ENCODE measurements around the gene GBX2. TPM values are rescaled to one million over a fixed set of nuclear protein-coding genes. Genes with fewer than 3 reads are reported as not detected.

The GBX2 gene
- total and polyA plus RNA-seq, 2 of the 13 experiments (the other 11 are each of a cell fraction or from before 2014, with no cell fraction given) = not detected

GRCh38 chr2:236175548-236176150 lies 7.5 kb upstream of the GBX2 start:
- no TSS peak for BruUV-seq (replicated peaks)
- Histone ChIP-seq H3K9me3 (ENCODE audit: low read length) (no peaks in the 10 kb centered on the region), H3K79me2 (ENCODE audit: insufficient read depth, low read length) (no peaks in the 10 kb centered on the region), H4K20me1 (ENCODE audit: insufficient read depth, low read length) (peaks cover 7% of the 10 kb centered on the region; the same call in 1 of the 2 replicates), H3K4me3 (replicated peaks in 1 of 3; ENCODE audit: insufficient read depth in 1 of 3, low read depth in 2 of 3, low read length in 3 of 3) (no peak overlapping the region), H3K9ac (ENCODE audit: insufficient read depth, low read depth, low read length) (no peak overlapping the region), H3K27ac (ENCODE audit: extremely low read length, insufficient read depth, low read length) (no peak overlapping the region), H3K4me1 (ENCODE audit: insufficient read depth, low read length) (0 out of 2 replicates have a peak, but pooled peaks cover 9% of the 10 kb centered on the region), H3K36me3 (replicated peaks in 1 of 2; ENCODE audit: control insufficient read depth in 1 of 2, insufficient read depth in 2 of 2, low read length in 2 of 2) (no peaks in the 10 kb centered on the region), H3K27me3 (ENCODE audit: control insufficient read depth in 1 of 2, insufficient read depth in 2 of 2, low read length in 2 of 2) (peaks cover 23 to 79% of the 10 kb centered on the region in 2 experiments), H2AFZ (ENCODE audit: low read length) (no peak overlapping the region), H3K4me2 (ENCODE audit: low read depth, low read length) (no peak overlapping the region)
- in situ Hi-C loops (cut with HindIII; ENCODE audit: extremely low pct_ligation_motif_present, low pct_unique_long_range_greater_than_20kb) = loop anchor here (5.0 kb wide), 1 partner anchor 398 kb away; no protein-coding TSS in a partner anchor
- ChIA-PET POLR2A (no interaction called here), CTCF (ENCODE audit: low intra/inter-chr PET ratio, low total read pairs) (no interaction called here)
- DNase-seq (ENCODE audit: low spot score) (no peak), ATAC-seq (no peak), FAIRE-seq (no peak)
- intact Hi-C loops (cut with micrococcal nuclease; ENCODE audit: unreplicated experiment) = no loop called here
- WGBS (ENCODE audit: low lambda C conversion rate) = 23% methylated on average over 4 of the region's 6 CpGs
- no peak for TF ChIP-seq MIER2 (CRISPR knock-in tag; IDR thresholded peaks at IDR 0.05)
- no peak for TF ChIP-seq ZNF737 (CRISPR knock-in tag; IDR thresholded peaks at IDR 0.05; ENCODE audit: borderline replicate concordance)
- no peak for TF ChIP-seq TBP (CRISPR knock-in tag; IDR thresholded peaks at IDR 0.05)
- TF ChIP-seq, protein P1, sequence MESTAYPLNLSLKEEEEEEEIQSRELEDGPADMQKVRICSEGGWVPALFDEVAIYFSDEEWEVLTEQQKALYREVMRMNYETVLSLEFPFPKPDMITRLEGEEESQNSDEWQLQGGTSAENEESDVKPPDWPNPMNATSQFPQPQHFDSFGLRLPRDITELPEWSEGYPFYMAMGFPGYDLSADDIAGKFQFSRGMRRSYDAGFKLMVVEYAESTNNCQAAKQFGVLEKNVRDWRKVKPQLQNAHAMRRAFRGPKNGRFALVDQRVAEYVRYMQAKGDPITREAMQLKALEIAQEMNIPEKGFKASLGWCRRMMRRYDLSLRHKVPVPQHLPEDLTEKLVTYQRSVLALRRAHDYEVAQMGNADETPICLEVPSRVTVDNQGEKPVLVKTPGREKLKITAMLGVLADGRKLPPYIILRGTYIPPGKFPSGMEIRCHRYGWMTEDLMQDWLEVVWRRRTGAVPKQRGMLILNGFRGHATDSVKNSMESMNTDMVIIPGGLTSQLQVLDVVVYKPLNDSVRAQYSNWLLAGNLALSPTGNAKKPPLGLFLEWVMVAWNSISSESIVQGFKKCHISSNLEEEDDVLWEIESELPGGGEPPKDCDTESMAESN (CRISPR knock-in tag; conservative IDR thresholded peaks at IDR 0.05) = no peak
- TF ChIP-seq RNF2 (conservative IDR thresholded peaks at IDR 0.05; ENCODE audit: low read depth) = no peak
- no peak for TF ChIP-seq CC2D1A (CRISPR knock-in tag; IDR thresholded peaks at IDR 0.05)
- TF ChIP-seq ZFP62 (CRISPR knock-in tag; IDR thresholded peaks at IDR 0.05) = no peak
- no peak for TF ChIP-seq ZNF530 (CRISPR knock-in tag; IDR thresholded peaks at IDR 0.05; ENCODE audit: low read depth)
- no peak for TF ChIP-seq HMG20B (CRISPR knock-in tag; conservative IDR thresholded peaks at IDR 0.05)
- TF ChIP-seq, protein P2, sequence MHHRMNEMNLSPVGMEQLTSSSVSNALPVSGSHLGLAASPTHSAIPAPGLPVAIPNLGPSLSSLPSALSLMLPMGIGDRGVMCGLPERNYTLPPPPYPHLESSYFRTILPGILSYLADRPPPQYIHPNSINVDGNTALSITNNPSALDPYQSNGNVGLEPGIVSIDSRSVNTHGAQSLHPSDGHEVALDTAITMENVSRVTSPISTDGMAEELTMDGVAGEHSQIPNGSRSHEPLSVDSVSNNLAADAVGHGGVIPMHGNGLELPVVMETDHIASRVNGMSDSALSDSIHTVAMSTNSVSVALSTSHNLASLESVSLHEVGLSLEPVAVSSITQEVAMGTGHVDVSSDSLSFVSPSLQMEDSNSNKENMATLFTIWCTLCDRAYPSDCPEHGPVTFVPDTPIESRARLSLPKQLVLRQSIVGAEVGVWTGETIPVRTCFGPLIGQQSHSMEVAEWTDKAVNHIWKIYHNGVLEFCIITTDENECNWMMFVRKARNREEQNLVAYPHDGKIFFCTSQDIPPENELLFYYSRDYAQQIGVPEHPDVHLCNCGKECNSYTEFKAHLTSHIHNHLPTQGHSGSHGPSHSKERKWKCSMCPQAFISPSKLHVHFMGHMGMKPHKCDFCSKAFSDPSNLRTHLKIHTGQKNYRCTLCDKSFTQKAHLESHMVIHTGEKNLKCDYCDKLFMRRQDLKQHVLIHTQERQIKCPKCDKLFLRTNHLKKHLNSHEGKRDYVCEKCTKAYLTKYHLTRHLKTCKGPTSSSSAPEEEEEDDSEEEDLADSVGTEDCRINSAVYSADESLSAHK (CRISPR knock-in tag; IDR thresholded peaks at IDR 0.05; ENCODE audit: borderline replicate concordance) = no peak
- no peak for TF ChIP-seq LRRFIP1 (CRISPR knock-in tag; conservative IDR thresholded peaks at IDR 0.05)
